GM13976 (cell line): ENCODE data around the gene APRT.
"Not testable (repeated sequence)": the region's sequence is repeated elsewhere in the genome, so short reads cannot be mapped to it uniquely, and the experiment has no call there.

ENCODE experiments used
- DNase-seq: peaks from one replicate; pipeline ENCODE4 v3.0.0; 2012; ENCODE audit warnings: low spot score
- in situ Hi-C: fragments of 300-500 bp; cut with MboI; formaldehyde crosslinking; loops from one replicate; pipeline ENCODE4 v1.12.0; 2022; ENCODE audit warnings: low sequenced_read_pairs, mixed read lengths, inconsistent platforms; ENCODE audit not compliant: unreplicated experiment
- TF ChIP-seq, protein P1 (sequence below): IDR thresholded peaks from 2 replicates; pipeline ENCODE4 v1.5.1; 2012; ENCODE audit warnings: borderline replicate concordance, mild to moderate bottlenecking; ENCODE audit not compliant: insufficient read depth; ENCODE audit errors: extremely low read depth, missing control alignments, control extremely low read depth

Gene APRT

DNA sequence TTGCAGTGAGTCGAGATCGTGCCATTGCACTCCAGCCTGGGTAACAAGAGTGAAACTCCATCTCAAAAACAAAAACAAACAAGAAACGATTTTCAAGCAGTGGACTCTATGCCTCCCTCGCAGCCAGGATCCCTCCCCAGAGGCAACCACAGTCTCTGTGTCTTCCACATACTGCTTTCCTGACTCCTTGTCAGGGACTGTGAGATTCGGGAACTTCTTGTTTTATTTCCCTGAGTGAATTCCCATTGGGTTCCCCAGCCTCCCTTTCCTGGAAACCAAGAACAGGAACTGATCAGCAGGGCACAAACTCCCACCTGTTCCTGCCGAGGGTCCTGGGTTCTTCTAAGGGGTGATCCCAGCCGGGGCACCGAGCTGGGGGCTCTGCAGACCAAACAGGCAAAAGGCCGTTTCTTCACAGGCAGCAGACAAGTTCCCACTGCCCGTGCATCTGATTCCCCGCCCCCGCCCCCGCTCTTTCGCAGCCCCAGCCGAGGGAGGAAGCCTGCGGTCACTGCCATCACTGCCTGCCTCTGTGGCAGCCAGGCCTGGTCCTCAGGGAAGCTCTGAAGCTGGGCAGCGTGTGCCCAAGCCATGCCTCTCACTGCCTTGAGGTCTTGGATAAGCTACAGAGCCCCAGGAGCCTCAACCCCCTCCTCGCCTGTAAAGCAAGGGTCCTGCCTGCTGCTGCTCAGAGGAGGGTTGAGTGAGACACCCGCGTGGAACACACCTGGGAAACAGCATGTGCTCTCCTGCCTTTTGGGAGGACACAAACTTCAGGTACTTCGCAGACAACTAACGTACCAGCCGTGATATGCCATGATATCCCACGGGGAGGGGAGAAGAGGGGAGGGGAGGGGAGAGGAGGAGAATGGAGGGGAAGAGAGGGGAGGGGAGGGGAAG is 21.2 kb downstream of the APRT start:
- in situ Hi-C loops, result no loop called here
- TF ChIP-seq, protein P1, sequence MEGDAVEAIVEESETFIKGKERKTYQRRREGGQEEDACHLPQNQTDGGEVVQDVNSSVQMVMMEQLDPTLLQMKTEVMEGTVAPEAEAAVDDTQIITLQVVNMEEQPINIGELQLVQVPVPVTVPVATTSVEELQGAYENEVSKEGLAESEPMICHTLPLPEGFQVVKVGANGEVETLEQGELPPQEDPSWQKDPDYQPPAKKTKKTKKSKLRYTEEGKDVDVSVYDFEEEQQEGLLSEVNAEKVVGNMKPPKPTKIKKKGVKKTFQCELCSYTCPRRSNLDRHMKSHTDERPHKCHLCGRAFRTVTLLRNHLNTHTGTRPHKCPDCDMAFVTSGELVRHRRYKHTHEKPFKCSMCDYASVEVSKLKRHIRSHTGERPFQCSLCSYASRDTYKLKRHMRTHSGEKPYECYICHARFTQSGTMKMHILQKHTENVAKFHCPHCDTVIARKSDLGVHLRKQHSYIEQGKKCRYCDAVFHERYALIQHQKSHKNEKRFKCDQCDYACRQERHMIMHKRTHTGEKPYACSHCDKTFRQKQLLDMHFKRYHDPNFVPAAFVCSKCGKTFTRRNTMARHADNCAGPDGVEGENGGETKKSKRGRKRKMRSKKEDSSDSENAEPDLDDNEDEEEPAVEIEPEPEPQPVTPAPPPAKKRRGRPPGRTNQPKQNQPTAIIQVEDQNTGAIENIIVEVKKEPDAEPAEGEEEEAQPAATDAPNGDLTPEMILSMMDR, result no peak
- DNase-seq, result no peak

DNA sequence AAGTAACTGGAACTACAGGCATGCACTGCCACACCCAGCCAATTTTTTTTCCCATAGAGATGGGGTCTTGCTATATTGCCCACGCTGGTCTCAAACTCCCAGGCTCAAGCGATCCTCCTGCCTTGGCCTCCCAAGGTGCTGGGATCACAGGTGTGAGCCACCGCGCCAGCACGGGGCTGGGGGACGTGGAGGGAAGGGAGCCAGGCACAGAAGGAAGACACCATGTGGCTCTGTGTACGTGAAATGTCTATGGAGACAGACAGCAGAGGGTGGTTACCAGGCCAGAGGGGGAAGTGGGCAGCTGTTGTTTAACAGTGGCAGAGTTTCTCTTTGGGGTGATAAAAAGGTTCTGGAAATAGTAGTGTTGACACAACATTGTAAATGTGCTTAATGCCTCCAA is 22.1 kb downstream of the APRT start:
- no peak for DNase-seq
- in situ Hi-C loops, result no loop called here
- TF ChIP-seq, protein P1, result no peak

DNA sequence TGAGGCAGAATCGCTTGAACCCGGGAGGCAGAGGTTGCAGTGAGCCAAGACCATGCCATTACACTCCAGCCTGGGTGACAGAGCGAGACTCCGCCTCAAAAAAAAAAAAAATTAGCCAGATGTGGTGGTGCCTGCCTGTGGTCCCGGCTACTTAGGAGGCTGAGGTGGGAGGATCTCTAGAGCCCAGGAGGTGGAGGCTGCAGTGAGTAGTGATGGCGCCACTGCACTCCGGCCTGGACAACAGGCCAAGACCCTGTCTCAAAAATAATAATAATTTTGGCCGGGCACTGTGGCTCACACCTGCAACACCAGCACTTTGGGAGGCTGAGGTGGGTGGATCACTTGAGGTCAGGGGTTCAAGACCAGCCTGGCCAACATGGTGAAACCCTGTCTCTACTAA is 23.0 kb downstream of the APRT start:
- in situ Hi-C loops, DNase-seq: not testable (repeated sequence)

DNA sequence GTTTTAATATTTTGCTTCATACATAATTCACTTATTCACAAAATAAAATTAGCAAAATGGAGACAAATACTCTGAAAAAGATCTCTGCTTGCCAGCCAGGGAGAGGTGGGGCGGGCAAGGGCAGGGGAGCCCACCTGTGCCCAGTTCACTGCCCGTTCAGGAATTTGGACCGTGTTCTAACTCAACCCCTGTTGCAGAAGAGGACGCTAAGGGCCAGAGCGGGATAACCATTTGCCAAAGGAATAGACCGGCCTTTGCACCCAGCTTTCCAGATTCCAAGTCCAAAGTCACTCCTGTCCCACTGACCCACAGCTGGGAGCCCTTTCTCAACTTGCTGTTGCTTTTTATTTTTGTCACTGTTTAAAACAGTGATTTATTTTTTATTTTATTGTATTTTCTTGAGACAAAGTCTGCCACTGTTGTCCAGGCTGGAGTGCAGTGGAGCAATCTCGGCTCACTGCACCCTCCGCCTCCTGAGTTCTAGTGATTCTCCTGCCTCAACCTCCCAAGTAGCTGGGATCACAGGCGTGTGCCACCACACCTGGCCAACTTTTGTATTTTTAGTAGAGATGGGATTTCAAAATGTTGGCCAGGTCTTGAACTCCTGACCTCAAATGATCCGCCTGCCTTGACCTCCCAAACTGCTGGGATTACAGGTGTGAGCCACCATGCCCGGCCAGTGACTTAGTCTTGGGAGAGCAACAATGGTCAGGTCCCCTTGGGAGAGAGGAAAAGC is 24.0 kb downstream of the APRT start:
- in situ Hi-C loops, result no loop called here
- TF ChIP-seq, protein P1, result no peak

DNA sequence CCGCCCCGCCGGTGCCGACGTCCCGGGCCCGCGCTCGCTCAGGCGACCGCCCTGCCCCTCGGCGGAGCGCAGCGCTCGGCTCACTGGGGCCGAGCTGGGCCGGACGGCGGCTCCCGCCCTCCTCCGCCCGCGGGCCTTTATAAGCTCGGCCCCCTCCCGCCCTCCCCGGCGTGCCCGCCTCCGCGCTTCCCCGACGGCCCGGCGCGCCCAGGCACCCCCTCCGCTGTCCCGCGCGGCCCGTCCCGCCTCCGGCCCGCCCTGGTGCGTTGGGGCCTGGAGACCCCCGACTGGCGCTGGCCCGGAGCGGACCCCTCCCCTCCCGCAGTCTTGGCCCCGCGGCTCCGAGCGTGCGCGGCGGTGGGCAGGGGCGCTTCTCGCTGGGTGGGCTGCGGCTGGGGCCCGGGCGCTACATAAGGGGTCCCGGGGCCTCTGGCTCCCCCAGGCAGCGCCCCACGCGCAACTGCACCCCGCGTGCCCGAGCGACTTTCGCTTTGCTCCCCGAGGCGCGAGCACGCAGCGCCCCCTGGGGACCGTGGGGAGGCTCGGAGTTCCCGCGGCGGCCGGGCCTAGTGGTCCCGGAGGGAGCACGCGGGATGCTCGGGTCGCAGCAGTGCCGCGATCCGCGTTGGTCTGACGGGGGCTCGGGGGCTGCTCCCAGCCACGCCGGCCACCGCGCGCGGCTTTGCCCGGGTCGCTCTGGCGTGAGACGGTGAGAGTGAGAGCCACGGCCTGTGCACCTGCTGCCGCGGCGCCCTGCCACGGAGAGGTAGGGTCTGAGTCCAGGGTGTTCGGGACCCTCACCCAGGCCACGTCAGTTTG is 26.4 kb downstream of the APRT start, which contains the start of gene PIEZO1:
PIEZO1 (minus strand) TSS at position 115 of the 819 bp plus-strand sequence. CDS start 256 bp downstream, outside the sequence.
- in situ Hi-C loops, result no loop called here
- TF ChIP-seq, protein P1, result peak; percentile 91
- DNase-seq, result peak; percentile 89

More for the DNA sequence above, 24.0 kb downstream of the APRT start:
- no peak for DNase-seq

DNA sequence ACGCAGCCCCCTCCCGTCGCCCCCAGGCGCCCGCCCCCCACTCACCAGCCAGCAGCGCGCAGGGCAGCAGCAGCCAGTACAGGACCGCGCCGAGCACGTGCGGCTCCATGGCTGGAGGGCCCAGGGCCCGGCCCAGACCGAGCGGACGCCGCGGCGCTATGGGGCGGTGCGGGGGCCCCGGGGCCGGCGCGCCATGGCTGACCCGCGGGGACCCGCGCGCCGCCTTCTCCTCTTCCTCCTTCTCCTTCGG is 26.9 kb downstream of the APRT start:
- TF ChIP-seq, protein P1, result no peak
- no peak for DNase-seq
- in situ Hi-C loops, result no loop called here
